GM10248 (cell line): Measurements from ENCODE around the gene SPOCD1.

ENCODE experiments used
- CTCF ChIA-PET: fragments of 300-600 bp; sonication (Branson Sonifier 250); formaldehyde crosslinking; extraction: SDS; loops from one replicate; lab custom pipeline; 2021; ENCODE audit warnings: antibody characterized with exemption; lab: Yijun Ruan, JAX
- POLR2A ChIA-PET: fragments of 350-650 bp; sonication (Branson Sonifier 250); formaldehyde crosslinking; extraction: SDS; loops from one replicate; lab custom pipeline; 2020; ENCODE audit warnings: antibody characterized with exemption; lab: Yijun Ruan, JAX
- DNase-seq: peaks from one replicate; pipeline ENCODE4 v3.0.0; 2012; ENCODE audit errors: extremely low spot score
- TF ChIP-seq, protein P1 (sequence below): IDR thresholded peaks from 2 replicates; pipeline ENCODE4 v1.5.1; 2012; ENCODE audit warnings: mild to moderate bottlenecking, low read depth; ENCODE audit errors: extremely low read depth, missing control alignments, control extremely low read depth

Gene SPOCD1

DNA sequence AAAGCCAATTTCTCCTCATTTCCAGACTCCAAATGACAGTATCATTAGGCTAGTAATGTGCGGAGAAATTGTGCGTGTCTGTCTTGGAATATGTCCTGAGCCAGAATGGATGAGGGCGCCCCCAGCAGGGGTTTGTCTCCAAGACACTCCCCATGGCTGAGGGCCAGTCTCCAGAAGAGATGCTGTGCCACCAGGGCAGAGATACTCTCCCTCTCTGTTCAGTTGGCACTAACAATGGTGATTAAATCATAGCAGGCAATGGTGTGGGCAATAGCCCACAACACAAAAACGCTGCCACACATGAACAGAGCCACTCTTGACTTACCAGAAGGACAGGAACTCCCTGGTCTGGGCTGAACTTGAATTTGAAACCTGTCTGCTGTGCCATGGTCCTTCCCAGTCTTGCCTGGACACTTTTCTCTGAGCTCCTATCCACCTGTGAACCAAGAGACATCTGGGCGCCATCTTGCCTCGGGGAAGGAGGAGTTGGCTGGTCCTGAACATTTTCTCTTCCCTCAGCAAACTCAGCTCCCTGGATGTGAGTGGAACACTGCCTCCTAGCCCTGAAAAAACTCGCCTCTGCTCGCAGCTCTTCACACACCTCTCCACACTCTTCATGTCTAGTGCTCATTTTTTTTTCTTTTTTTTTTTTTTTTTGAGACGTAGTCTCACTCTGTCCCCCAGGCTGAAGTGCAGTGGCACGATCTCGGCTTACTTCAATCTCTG, 36.9 kb downstream of the SPOCD1 start:
- DNase-seq = no peak
- POLR2A ChIA-PET = no interaction called here
- TF ChIP-seq, protein P1, sequence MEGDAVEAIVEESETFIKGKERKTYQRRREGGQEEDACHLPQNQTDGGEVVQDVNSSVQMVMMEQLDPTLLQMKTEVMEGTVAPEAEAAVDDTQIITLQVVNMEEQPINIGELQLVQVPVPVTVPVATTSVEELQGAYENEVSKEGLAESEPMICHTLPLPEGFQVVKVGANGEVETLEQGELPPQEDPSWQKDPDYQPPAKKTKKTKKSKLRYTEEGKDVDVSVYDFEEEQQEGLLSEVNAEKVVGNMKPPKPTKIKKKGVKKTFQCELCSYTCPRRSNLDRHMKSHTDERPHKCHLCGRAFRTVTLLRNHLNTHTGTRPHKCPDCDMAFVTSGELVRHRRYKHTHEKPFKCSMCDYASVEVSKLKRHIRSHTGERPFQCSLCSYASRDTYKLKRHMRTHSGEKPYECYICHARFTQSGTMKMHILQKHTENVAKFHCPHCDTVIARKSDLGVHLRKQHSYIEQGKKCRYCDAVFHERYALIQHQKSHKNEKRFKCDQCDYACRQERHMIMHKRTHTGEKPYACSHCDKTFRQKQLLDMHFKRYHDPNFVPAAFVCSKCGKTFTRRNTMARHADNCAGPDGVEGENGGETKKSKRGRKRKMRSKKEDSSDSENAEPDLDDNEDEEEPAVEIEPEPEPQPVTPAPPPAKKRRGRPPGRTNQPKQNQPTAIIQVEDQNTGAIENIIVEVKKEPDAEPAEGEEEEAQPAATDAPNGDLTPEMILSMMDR = no peak
- CTCF ChIA-PET = interaction anchor here (0.8 to 5.9 kb wide), 5 partner anchors 10 to 71 kb away, joined by 3 to 30 read pairs (median 3); no protein-coding TSS in a partner anchor

DNA sequence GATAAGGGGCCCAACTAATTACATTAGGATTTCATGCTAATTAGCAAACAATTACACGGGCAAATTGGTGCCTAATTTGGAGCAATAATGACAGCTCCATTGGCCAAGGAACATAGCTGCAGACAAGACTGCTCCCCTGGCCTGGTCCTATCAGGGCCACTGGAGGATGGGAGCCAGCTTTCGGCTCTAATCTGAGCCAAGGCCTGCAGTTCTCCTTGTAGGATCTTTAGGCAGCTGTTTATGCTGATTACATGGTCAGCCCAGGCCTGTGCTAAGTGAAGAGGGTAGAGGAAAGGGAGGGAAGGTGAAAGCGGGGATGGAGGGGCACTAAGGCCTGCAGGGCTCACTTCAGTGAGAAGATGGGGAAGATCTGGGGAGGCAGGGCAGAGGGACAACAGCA, 39.3 kb downstream of the SPOCD1 start:
- ChIA-PET CTCF (interaction anchor here (1.1 to 5.9 kb wide), 6 partner anchors 10 to 60 kb away, joined by 3 to 30 read pairs (median 4); no protein-coding TSS in a partner anchor), POLR2A (no interaction called here)
- TF ChIP-seq, protein P1 = no peak
- DNase-seq = no peak

DNA sequence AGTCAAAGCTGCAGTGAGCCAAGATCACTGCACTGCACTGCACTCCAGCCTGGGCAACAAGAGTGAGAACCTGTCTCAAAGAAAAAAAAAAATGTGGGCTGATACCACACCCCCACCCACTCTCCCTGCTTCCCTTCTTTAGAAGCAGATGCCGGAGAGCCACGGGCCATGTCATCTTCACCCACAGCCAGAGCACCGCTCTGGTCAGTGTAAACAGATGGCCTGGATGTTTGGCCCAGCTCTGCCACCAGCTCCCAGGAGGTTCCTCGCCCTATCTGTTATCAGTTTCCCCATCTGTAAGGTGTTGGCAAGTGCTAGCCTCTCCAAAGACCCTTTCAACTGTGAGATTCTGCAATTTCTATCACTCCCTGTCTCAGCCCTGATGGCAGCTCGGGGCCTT, 39.8 kb downstream of the SPOCD1 start:
- ChIA-PET CTCF (interaction anchor here (1.1 to 5.9 kb wide), 4 partner anchors 13 to 31 kb away, joined by 3 to 30 read pairs (median 4); no protein-coding TSS in a partner anchor), POLR2A (no interaction called here)
- TF ChIP-seq, protein P1 = no peak
- no peak for DNase-seq

DNA sequence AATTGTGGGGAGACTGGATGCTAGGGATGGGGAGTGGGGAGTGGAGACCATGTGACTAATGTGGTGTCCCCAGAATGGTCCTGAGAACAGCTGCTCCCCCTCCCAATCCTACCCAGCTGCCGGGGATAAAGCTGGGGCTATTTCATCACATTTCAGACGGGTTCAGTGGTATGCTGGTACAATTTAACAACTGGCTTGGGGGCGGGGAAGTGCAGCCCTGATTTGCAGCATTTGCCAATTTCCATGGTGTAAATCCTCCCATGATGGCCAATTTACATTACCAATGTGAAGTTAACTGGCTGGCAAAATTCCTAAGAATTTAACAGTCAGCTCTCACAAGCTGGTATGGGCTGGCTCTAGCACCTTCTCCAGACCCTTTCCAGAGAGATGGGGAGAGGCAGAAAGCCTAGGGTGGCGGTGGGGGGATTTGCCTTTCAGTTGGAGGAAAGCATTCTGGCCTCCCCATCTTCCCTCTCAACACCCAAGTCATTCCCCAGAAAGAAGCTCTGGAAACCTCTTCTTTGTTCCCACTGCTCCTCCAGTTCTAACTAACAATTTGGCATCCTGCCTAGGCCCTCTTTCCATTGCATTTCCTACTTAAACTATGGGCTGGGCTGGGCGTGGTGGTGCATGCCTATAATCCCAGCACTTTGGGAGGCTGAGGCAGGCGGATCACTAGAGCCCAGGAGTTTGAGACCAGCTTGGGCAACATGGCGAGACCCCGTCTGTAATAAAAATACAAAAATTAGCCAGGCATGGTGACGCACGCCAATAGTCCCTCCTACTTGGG, 40.4 kb downstream of the SPOCD1 start:
- no peak for DNase-seq
- ChIA-PET CTCF (interaction anchor here (2.1 to 5.9 kb wide), 2 partner anchors 13 to 30 kb away, joined by 5 to 30 read pairs; no protein-coding TSS in a partner anchor), POLR2A (no interaction called here)
- TF ChIP-seq, protein P1 = no peak

DNA sequence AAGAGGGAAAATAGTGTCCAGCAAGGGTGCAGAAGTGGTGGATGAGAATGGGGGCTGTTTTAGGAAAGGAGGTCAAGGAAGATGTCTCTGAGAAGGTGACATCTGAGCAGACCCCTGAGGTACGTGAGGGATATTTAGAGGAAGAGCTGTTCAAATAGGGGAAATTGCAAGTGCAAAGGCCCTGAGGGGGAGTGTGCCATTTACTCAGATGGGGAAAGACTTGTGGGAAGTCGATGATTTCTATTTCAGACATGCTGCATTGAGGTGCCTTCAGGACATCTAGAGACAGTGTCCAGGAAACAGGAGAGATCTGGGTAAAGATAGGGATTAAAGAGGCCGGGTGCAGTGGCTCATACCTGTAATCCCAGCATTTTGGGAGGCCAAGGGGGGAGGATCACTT, 41.3 kb downstream of the SPOCD1 start:
- no peak for DNase-seq
- CTCF ChIA-PET = interaction anchor here (1.0 to 2.1 kb wide), 2 partner anchors 29 kb away, joined by 3 to 5 read pairs; no protein-coding TSS in a partner anchor
- POLR2A ChIA-PET = interaction anchor here (0.6 kb wide), 1 partner anchor 71 kb away, joined by 4 read pairs; the partner anchor contains the start of gene COL16A1
- TF ChIP-seq, protein P1 = no peak

DNA sequence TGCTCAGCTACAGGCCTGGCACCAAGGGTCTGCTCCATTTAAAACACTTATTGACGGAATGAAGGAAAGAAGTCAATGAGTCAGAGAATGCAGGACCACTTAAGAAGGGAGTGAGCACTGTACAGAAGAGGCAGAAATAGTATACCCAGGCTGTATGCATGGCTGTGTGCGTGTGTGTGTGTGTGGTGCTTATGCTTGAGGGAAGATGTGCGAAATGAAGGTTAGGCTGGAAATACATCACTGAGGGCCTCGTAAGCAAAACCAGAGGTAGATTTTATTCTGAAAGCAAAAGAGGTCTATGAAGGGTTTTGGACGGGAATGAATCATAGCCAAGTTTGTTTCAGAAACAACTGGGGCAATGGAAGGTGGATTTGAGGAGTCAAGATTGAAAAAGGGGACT, 42.0 kb downstream of the SPOCD1 start:
- TF ChIP-seq, protein P1 = no peak
- no peak for DNase-seq
- ChIA-PET CTCF (interaction anchor here (1.0 kb wide), 1 partner anchor 28 kb away, joined by 3 read pairs; no protein-coding TSS in a partner anchor), POLR2A (interaction anchor here (0.6 kb wide), 1 partner anchor 70 kb away, joined by 4 read pairs; the partner anchor contains the start of gene COL16A1)
